HepG2 (cell line): ENCODE results near the gene SOX9. TPM values are rescaled to one million over a fixed set of nuclear protein-coding genes. Genes with fewer than 3 reads are reported as not detected.
A peak's percentile ranks its signal among the peaks of the same experiment; 100 is the strongest.

Experiments used
- AFF4 ChIP-seq: sonication (generic); formaldehyde crosslinking; IDR thresholded peaks from 2 replicates; pipeline ENCODE4 v1.4.0; 2020; ENCODE audit warnings: missing genetic modification reagents
- ATF7-NPFF ChIP-seq: sonication (generic); formaldehyde crosslinking; IDR thresholded peaks from 2 replicates; pipeline ENCODE4 v1.8.1; 2023; ENCODE audit warnings: mild to moderate bottlenecking, low read depth, missing genetic modification reagents, moderate library complexity
- CSRNP2 ChIP-seq: sonication (generic); formaldehyde crosslinking; conservative IDR thresholded peaks from 2 replicates; pipeline ENCODE4 v1.8.0; 2022; ENCODE audit warnings: low read depth, missing genetic modification reagents
- ISL2 ChIP-seq: sonication (generic); formaldehyde crosslinking; IDR thresholded peaks from 2 replicates; pipeline ENCODE4 v1.5.0; 2020; ENCODE audit warnings: missing genetic modification reagents
- KAT2B ChIP-seq: fragments of 150-350 bp; IDR thresholded peaks from 2 replicates; pipeline ENCODE4 v1.6.1; 2014; ENCODE audit warnings: low read depth, low read length, borderline replicate concordance
- NFE2 ChIP-seq: sonication (generic); formaldehyde crosslinking; IDR thresholded peaks from 2 replicates; pipeline ENCODE4 v1.4.0; 2020; ENCODE audit warnings: missing genetic modification reagents
- REPIN1 ChIP-seq: sonication (generic); formaldehyde crosslinking; IDR thresholded peaks from 2 replicates; pipeline ENCODE4 v1.8.0; 2022; ENCODE audit warnings: missing genetic modification reagents, low read depth, mild to moderate bottlenecking, borderline replicate concordance
- REXO4 ChIP-seq: sonication (generic); formaldehyde crosslinking; IDR thresholded peaks from 2 replicates; pipeline ENCODE4 v1.8.0; 2022; ENCODE audit warnings: missing genetic modification reagents, mild to moderate bottlenecking, borderline replicate concordance
- RFXAP ChIP-seq: sonication (generic); formaldehyde crosslinking; IDR thresholded peaks from 2 replicates; pipeline ENCODE4 v1.4.0; 2020; ENCODE audit warnings: missing genetic modification reagents, borderline replicate concordance
- SOX13 ChIP-seq, 3 experiments: fragments of 450-650 bp in 1 of 3; sonication (generic) in 1 of 3; formaldehyde crosslinking in 1 of 3; IDR thresholded peaks in 2 of 3; conservative IDR thresholded peaks in 1 of 3; 2 replicates each; pipeline versions ENCODE4 v1.5.0 to v1.6.1; 2016 to 2020; ENCODE audit warnings: antibody characterized with exemption in 1 of 3, mild to moderate bottlenecking in 1 of 3, missing compliant biosample characterization in 1 of 3, missing genetic modification reagents in 1 of 3, moderate library complexity in 1 of 3
- TFDP2 ChIP-seq: sonication (generic); formaldehyde crosslinking; IDR thresholded peaks from 2 replicates; pipeline ENCODE4 v1.4.0; 2020; ENCODE audit warnings: missing genetic modification reagents
- ZBTB14 ChIP-seq: sonication (generic); formaldehyde crosslinking; IDR thresholded peaks from 2 replicates; pipeline ENCODE4 v1.4.0; 2020; ENCODE audit warnings: missing genetic modification reagents
- ZBTB21 ChIP-seq: sonication (generic); formaldehyde crosslinking; IDR thresholded peaks from 2 replicates; pipeline ENCODE4 v1.4.0; 2020; ENCODE audit warnings: missing genetic modification reagents
- ZBTB43 ChIP-seq: sonication (generic); formaldehyde crosslinking; conservative IDR thresholded peaks from 2 replicates; pipeline ENCODE4 v1.4.0; 2020; ENCODE audit warnings: missing genetic modification reagents
- ZC3H13 ChIP-seq: sonication (generic); formaldehyde crosslinking; IDR thresholded peaks from 2 replicates; pipeline ENCODE4 v1.8.1; 2023; ENCODE audit warnings: mild to moderate bottlenecking, missing genetic modification reagents, moderate library complexity
- ZNF224 ChIP-seq: sonication (generic); formaldehyde crosslinking; IDR thresholded peaks from 2 replicates; pipeline ENCODE4 v1.5.0; 2020; ENCODE audit warnings: mild to moderate bottlenecking, missing genetic modification reagents
- ZNF430 ChIP-seq: sonication (generic); formaldehyde crosslinking; IDR thresholded peaks from 2 replicates; pipeline ENCODE4 v1.9.0; 2021; ENCODE audit warnings: mild to moderate bottlenecking, missing genetic modification reagents
- ZNF773 ChIP-seq: sonication (generic); formaldehyde crosslinking; IDR thresholded peaks from 2 replicates; pipeline ENCODE4 v1.4.0; 2020; ENCODE audit warnings: missing genetic modification reagents, borderline replicate concordance
- polyA plus RNA-seq, 8 experiments: library from polyadenylated mRNA; depleted of rRNA in 3 of 8; stranded (reverse) in 7 of 8; unstranded in 1 of 8; fragments of >200 nt; fragmentation: Illumina TruSeq in 4 of 8; extraction: Trizol in 4 of 8; gene quantifications; 2 replicates each; pipeline versions ENCODE4 v1.2.1 to v1.2.3, GENCODE V29; 2011 to 2016; ENCODE audit warnings: low read depth in 4 of 8, missing spikeins in 1 of 8, mixed read lengths in 1 of 8; ENCODE audit not compliant: insufficient read depth in 1 of 8
- total RNA-seq, 5 experiments: library from RNA; depleted of rRNA; stranded (reverse); fragments of >200 nt; fragmentation: Illumina TruSeq; extraction: Trizol; gene quantifications; 2 replicates each; pipeline ENCODE4 v1.2.3, GENCODE V29; 2016; ENCODE audit warnings: low read depth in 1 of 5

SOX9 gene
- total and polyA plus RNA-seq, 2 of the 13 experiments (the other 11 are each of a cell fraction or from before 2014, with no cell fraction given) = 16.1 to 27.6 TPM

GRCh38 chr17:72092710-72093322 is 28.0 kb upstream of the SOX9 start (continued):
- TF ChIP-seq AFF4 (CRISPR knock-in tag) (no peak), ZBTB21 (CRISPR knock-in tag) (0 out of 2 replicates have a peak, but pooled peaks have one; percentile 20), SOX13 (IDR thresholded peaks at IDR 0.05) (0 out of 2 replicates have a peak, but pooled peaks have one; percentile 59), SOX13 (CRISPR knock-in tag; conservative IDR thresholded peaks at IDR 0.05 in 1 of 2, IDR thresholded peaks at IDR 0.05 in 1 of 2) (peak in 1 of 2 experiments; percentile 95; a peak in 2 of 4 replicates), REPIN1 (CRISPR knock-in tag) (peak; percentile 80), ZBTB43 (peak; percentile 85; the same call in 1 of the 2 replicates), ZBTB14 (CRISPR knock-in tag) (no peak), ZNF773 (CRISPR knock-in tag) (no peak), ZNF224 (CRISPR knock-in tag) (no peak), NFE2 (CRISPR knock-in tag) (no peak), TFDP2 (CRISPR knock-in tag) (peak; percentile 47; the same call in 1 of the 2 replicates), REXO4 (no peak), RFXAP (CRISPR knock-in tag) (0 out of 2 replicates have a peak, but pooled peaks have one; percentile 74), CSRNP2 (CRISPR knock-in tag) (no peak), ISL2 (CRISPR knock-in tag) (peak; percentile 97), ZC3H13 (CRISPR knock-in tag) (no peak), ZNF430 (CRISPR knock-in tag) (peak; percentile 64; the same call in 1 of the 2 replicates), KAT2B (no peak), ATF7-NPFF (CRISPR knock-in tag) (no peak)
